Activated CD8-positive, alpha-beta memory T cell treated with anti-CD3 and anti-CD28 coated beads, Interleukin-2, amount 50 U/mL, for 24 hours (primary cell): ENCODE data around the gene CCNJ.
"Not testable (repeated sequence)": the region's sequence is repeated elsewhere in the genome, so short reads cannot be mapped to it uniquely, and the experiment has no call there.

ENCODE experiments used
- DNase-seq: peaks from one replicate; pipeline ENCODE4 v3.0.0-alpha.2; 2020; ENCODE audit errors: extremely low read depth

CCNJ gene, protein sequence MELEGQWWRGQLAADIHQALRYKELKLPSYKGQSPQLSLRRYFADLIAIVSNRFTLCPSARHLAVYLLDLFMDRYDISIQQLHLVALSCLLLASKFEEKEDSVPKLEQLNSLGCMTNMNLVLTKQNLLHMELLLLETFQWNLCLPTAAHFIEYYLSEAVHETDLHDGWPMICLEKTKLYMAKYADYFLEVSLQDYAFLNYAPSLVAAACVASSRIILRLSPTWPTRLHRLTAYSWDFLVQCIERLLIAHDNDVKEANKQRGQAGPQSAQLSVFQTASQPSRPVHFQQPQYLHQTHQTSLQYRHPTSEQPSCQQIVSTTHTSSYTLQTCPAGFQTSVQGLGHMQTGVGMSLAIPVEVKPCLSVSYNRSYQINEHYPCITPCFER

DNA sequence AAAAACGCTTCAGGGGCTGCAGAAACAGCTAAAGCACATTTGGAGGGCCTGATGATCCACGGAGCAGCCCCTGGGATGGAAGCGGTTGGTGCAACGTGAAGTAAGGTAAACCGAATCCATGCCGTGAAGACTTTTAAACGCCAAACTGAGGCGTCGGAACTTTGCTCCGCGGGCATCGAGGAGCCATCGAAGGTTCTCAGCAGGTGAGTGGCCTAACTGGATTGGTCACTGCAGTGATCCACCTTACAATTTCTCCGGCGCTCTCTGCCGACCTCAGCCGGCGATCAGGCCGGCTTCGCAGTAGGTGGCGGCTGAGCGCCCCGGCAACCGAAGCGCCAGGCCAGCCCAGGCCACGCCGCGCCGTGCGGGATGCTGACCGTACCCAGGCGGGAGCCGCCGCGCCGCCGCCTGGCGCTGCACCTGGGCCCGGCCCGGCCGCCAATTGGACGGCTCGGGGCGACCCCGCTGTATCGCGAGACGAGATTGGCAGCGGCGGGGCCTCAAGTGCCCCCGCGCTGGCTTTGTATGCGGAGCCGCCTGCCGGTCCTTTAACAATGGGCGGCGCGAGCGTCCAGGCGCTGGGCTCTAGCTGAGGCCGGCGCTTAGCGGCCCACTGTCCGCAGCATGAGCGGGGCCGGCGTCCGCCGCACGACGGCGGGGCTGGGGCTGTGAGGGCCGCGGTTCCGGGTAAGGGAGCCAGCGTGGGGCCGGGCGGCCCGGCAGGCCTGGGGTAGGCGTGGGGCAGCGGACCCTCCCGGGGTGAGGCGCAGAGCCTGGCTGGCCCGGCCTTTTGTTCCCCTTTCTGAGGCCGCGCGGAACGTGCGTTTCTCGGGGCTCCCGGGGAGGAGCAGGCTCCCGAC lies at the start of gene CCNJ:
Gene CCNJ (plus strand): TSS at position 551 of the 860 bp plus-strand sequence. CDS start 811 bp downstream, outside the sequence.
- DNase-seq: peak; percentile 38

DNA sequence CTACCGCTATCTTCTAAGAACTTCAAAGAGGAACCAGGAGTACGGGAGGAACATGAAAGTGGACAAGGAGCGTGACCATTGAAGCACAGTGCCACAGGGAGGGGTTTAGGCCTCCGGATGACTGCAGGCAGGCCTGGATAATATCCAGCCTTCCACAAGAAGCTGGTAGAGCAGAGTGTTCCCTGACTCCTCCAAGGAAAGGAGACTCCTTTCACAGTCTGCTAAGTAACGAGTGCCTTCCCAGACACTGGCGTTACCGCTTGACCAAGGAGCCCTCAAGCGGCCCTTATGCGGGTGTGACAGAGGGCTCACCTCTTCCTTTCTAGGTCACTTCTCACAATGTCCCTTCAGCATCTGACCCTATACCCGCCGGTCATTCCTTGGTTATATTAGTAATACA lies 49.0 kb upstream of the CCNJ start:
- not testable (repeated sequence) for DNase-seq

DNA sequence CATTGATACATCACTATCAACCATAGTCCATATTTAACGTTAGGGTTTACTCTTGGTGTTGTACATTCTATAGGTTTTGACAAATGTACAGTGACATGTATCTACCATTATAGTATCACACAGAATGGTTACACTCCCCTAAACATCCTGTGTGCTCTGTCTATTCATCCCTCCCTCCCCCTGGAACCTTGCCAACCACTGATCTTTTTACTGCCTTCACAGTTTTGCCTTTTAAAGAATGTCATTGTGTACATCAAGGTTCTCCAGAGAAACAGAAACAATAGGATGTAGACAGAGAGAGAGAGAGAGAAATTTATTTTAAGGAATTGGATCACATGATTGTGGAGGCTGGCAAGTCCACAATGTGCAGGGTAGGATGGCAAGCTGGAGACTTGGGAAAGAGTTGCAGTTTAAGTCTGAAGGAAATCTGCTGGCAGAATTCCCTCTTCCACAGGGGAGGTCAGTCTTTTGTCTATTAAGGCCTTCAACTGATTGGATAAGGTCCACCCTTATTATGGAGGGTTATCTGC lies 45.1 kb upstream of the CCNJ start:
- no peak for DNase-seq

DNA sequence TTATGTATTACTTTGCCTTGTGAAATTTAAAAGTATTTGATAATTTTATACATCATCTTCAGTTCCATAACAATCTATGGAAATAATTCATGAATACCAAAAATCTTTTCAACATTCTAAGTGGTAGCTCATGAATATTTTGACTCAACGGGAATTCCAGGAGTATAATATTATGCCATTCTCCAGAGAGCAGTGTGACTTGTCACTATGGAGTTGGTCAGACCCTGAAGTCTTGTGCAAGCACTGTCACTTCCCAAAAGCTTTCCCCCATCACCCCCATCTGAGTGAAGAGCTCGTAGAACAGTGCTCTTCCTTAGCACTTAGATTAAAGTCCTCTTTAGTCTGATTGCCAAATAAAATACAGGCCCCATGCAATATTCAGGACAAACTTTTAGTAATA lies 29.4 kb upstream of the CCNJ start:
- no peak for DNase-seq

DNA sequence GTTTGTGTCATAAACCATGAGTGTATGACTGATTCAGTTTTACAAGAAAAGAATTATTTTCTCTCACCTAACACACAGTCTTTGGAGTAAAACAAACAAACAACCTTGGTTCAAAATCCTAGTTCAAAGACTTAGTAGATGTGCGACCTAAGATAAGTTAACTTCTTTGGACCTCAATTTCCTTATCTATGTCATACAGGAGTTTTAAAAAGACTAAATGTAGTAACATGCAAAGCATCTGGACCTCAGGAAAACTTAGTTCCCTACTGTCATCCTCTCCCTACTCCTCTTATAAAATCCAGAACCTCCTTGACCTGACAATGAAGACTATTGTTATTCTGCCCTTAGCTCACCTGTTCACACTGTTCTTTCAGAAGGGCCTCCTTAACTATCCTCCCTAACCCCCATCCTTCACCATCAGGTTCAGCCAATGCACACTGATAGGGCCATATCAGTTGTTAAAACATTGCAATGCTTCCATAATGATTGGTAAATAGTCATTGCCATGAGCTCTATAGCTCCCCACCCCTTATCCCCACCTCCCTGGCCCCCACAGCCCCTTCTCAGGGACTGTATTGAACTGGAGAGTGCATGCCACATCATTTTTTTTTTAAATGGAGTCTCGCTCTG lies 28.8 kb upstream of the CCNJ start:
- no peak for DNase-seq

DNA sequence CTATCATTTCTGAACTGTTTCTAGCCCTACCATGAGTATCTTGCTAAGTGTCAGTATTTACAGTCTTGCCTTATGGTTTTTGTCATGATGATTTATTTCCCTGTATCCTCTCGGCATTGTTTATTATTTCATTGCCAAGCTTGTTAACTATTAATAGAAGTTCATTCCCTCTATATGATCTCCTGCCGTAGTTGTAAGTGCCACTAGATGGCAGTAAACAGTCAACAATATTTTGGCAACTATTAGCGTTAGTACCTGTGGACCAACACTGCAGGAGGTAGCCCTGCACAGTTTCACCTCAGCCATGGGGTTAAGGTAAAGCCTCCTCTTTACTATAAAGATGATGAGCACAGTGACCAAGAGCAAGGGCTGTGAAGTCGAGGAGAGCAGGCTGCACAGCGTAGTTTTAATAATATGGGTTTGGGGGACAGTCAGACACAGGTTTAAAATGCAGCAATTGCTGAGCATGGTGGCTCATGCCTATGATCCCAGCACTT lies 26.1 kb upstream of the CCNJ start:
- DNase-seq: no peak

DNA sequence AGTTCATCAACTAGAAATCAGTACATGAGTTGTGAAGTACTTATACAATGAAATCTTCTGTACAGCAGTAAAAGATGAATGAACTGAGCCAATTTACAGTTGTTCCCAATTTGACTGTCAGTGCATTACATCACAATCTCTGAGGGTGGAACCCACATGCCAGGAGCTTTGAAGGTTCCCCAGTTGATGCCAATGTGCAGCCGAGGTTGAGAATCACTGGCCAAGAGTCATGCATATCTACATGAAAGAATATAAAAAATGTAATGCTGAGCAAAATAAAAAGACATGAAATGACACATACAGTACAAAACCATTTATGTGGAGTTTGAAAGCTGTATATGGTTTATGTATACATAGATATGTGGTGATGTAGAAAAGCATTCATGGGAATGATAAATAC lies 22.1 kb upstream of the CCNJ start:
- no peak for DNase-seq

DNA sequence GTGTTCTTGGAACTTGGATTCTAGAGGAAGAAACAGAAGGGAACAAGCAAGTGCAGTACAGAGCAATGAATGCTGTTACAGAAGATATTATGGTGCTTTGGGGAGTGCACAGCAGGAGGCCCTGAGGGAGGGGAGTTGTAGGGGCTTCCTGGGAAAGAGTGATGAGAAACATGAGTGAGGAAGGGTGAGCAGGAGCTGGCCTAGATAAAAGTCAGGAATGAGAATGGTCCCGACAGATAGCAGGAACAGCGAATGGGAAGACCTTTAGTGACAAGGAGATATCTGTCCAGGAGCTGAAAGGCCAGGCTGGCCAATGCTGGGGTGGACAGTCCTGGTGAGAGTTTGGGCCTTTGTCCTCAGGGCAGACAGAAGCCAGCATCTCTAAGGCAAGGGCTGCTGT lies 20.6 kb upstream of the CCNJ start:
- DNase-seq: no peak

DNA sequence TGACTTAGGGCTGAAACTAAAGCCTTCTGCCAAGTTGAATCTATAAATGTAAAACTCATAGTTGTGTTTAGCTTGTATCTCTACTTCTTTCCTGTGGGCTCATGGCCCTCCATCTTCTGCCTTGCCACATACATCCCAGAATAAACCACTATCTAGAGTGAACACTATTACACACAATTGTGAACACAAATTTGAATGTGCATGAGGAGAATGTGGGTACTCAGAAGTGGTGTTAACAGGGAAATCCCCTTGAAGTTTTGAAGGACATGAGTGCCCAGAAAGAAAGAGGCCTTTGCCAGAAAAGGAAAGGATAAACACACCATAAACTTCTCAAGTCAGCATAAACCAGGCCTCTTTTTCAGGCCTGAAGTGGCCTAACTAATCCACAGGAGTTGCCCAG lies 20.2 kb upstream of the CCNJ start:
- DNase-seq: no peak

DNA sequence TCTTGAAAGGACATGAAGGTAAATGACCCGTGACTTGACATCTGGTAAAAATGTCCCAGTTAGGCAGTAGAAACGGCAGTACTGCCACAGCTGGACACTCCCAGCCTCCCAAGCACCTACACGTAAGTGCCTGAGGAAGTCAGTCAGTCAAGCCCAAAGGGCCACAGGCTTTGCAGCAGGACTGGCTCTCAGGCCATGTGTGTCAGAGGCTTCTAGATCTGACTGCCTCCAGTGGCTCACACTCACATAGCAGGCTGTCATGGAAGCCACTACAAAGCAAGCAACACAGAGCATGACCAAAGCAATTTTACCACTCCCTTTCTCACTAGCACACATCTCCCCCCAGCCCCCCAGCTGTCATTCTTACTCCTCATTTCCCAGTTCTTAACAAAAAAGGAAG lies 17.8 kb upstream of the CCNJ start:
- no peak for DNase-seq

DNA sequence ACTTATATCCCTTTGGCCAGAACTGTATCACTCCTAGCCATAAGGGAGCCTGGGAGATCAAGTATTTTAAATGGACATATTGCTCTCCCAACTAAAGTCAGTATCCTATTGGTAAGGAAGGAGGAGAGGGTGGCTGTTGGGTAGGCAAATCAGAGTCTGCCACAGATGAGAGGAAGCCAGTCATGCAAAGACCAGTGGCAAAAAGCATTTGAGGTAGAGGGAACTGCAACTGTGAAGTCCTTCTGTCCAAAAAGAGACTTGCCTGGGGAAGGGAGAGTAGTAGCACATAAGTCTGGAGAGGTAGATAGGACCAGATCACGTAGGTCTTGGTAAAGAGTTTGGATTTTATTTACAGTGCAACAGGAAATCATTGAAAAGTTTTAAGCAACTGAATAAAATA lies 8.8 kb upstream of the CCNJ start:
- no peak for DNase-seq

DNA sequence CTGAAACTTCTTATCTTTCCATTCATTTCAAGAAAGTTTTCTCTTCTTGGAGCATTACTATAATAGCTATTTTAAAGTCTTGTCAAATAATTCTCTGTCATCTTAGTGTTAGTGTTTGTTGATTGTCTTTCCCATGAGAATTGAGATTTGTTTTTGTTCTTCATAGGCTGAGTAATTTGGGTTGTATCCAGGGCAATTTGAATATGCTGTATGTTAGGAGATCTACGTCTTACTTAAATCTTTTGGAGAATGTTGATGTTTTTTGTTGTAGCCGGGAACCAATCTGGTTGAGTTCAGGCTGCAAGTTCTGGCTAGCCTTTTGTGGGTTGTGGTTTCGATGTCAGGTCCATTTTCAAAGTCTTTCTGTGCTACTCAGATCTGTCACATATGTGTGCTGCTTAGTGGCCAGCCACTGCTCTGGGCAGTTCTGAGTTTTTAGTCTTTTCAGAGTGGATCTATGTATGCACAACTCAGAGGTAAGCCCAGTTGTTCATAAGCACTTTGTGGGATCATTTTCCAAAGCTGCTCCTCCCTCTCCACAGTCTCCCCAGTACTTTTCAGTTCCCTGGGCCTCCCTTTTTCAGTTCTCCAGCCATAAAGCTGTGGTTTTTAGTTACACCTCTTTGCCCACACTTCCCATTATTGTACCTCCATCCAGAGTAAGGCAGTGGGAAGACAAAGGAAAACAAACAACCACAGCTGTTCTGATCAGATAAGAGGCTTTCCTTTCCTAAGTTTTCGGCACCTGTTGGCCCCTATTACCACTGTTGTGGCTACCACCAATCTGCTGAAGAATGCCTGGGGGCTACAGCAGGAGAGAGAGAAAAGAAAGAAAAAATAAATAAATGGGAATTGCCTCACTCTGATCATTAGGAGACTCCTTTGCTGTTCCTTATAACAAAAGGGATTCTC lies 4.7 kb upstream of the CCNJ start:
- no peak for DNase-seq

DNA sequence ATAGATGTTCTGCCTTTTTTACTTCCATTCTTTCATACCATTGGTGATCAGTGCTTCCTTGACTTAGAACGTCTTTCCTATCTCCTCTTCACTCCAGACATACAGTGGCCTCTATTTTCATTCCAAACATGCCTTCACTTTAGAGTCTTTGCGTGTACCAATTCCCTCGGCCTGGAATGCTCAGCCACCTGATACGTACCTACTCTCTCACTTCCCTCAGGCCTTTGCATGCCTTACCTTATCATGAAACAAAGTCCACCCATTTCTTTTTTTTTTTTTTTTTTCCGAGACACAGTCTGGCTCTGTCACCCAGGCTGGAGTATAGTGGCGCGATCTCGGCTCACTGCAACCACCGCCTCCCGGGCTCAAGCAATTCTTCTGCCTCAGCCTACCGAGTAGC lies 2.2 kb upstream of the CCNJ start:
- DNase-seq: no peak

DNA sequence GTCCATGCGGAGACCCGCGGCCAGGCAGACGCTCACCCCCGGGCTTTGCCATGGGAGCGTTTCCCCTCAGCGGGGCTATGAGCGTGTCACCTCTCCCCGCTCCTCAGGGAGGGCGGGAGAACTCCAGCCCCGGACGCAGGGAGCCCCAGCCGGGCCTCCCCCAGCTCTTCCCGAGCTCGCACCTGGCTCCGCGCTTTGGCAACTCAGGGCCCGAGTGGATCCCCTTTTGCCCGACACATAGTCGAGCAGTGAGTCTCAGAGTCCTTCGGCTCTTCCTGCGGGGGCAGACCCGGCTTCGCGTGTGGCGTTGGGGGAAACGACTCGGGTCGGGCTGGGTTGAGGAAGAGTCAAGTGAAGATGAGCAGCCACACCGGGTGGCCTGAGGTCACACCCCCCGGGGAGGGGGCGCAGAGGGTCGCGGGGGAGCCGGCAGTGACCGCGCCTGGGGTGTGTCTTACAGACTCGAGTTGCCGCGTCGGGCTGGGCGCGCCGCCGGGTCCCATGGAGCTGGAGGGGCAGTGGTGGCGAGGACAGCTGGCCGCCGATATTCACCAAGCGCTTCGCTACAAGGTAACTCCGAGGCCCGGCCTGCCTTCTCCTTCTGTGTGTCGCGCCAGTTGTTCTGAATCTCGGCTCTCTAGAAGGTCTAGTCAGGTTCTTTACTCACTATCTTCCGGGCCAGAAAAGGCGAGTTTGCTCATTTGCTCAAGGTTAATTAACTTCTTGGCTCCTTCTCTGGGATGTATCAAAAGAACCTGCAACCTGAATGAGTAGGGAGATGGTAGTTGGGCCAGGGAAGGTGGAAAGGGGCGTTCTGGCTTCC lies 721 bp downstream of the CCNJ start:
- DNase-seq: no peak

DNA sequence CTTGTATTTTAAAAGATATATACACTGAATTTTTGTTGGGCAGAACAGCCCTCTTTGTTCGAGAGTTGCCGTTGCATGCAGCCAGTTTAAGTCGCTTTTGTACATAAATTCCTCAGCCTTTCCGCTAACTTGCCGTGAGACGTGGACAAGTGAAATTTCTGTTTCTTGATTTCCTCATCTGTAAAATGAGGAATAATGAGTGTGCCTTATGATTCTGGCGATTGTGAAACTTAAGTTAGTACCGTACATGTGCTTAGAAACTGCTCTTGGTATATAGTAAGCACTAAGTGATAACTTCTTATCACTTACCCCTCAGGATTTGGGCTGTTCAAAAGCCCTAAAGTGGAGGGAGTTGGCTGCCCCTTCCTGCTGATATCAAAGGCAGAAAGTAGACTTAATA lies 1.4 kb downstream of the CCNJ start:
- no peak for DNase-seq

DNA sequence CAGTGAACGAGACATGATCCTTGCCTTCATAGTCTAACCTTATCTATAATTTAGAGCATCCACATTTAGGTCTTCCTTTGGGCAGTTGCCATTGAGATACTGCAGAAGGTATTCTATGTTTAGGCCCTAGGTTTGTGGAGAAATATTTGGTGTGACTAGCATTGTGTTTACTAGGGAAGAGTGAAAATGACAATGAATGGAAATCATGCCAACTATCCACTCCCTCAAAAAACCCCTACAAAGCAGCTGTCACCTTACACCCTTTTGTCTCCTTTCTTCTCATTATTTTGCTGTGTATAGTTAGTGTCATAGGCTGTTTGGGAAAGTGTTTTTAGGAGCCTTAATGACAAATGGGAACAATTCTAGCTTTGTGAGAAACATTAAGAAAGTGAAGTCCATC lies 3.2 kb downstream of the CCNJ start:
- no peak for DNase-seq

DNA sequence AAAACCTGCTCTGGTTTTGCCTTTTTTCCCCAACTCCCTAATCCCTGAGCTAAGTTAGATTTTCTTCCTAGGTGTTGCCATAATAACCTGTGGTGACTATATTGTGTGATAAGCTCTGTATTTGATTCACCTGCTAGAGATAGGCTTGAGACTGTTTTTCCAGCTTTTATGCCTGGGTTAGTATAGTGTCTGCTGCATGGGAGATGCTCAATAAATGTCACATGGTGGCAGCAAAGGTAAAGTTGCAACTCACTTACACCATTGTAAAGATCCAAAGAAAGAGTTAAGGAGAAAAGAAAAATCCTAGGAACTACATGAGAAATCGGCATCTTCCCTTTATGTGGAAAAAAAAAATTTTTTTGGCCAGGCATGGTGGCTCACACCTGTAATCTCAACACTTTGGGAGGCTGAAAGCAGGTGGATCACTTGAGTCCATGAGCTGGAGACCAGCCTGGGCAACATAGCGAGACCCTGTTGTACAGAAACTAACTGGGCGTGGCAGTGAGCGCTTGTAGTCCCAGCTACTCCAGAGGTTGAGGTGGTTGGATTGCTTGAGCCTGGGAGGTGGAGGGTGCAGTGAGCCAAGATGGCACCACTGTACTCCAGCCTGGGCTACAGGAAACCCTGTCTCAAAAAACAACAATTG lies 3.7 kb downstream of the CCNJ start:
- no peak for DNase-seq

DNA sequence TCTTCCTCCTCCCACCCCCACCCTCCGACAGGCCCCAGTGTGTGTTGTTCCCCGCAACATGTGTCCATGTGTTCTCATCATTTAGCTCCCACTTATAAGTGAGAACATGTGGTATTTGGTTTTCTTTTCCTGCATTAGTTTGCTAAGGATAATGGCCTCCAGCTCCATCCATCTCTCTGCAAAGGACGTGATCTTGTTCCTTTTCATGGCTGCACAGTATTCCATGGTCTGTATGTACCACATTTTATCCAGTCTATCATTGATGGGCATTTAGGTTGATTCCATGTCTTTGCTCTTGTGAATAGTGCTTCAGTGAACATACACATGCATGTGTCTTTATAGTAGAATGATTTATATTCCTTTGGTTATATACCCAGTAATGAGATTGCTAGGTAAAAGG lies 4.5 kb downstream of the CCNJ start:
- DNase-seq: not testable (repeated sequence)

DNA sequence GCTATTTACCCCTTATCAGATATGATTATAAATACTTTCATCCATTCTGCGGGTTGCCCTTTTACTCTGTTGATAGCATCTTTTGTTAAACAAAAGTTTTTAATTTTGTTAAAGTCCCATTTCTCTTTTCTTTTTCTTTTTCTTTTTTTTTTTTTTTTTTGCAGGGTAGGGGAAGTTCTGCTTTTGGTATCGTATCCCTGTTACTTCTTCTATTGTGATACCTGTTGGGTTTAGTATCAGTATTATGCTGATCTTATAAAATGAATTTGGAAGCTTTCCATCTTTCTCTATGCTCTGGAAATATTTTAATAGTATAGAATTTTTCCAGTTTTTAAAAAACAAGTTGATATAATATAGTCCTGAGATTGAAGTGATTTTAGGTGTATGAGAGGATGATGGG lies 6.0 kb downstream of the CCNJ start:
- DNase-seq: no peak

DNA sequence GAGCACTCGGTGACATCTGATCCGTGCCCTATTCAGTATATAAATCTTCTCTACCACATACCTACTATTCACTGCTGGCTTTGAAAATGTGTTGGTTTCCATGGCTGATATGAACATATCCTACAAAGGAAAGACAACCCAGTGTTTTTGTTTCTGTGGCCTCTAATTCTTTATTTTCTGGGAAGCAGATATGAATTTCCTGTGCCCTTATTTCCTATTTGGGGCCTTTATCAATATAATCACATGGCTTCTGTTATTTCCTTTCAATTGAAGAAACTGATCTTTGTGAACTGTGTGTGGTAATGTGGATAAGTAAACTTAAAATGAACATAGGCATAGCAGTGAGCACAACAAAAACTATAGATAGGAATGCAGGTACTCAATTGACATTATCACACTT lies 10.6 kb downstream of the CCNJ start:
- DNase-seq: no peak
